GM12892 (cell line): ENCODE measurements around the gene MYO7B.

Source experiments
- DNase-seq: peaks from one replicate; pipeline ENCODE4 v3.0.0; 2011; ENCODE audit not compliant: insufficient read length
- FAIRE-seq: peaks from 2 replicates; lab custom pipeline; 2011; peaks lifted over from hg19 to GRCh38; lab: Jason Lieb, UNC
- POLR2A ChIP-seq: IDR thresholded peaks from 2 replicates; pipeline ENCODE4 v1.6.1; 2011; ENCODE audit warnings: low read depth, low read length, control low read depth
- POLR2AphosphoS5 ChIP-seq: IDR thresholded peaks from 2 replicates; pipeline ENCODE4 v1.6.1; 2011; ENCODE audit warnings: low read depth, low read length, control low read depth
- TAF1 ChIP-seq: IDR thresholded peaks from 2 replicates; pipeline ENCODE4 v1.6.1; 2011; ENCODE audit warnings: low read depth, mild to moderate bottlenecking, control low read depth, low read length, borderline replicate concordance

MYO7B gene

GRCh38 chr2:127622561-127623387 lies 87.3 kb downstream of the MYO7B start:
- DNase-seq, result peak; percentile 15
- FAIRE-seq, result no peak
- TF ChIP-seq TAF1 (no peak), POLR2AphosphoS5 (no peak), POLR2A (no peak)

- TF ChIP-seq TAF1, result no peak
- no peak for TF ChIP-seq POLR2A
- TF ChIP-seq POLR2AphosphoS5, result no peak
- DNase-seq, result peak; percentile 26
- FAIRE-seq, result no peak
Measured at GRCh38 chr2:127623388-127624319, 88.2 kb downstream of the MYO7B start.

GRCh38 chr2:127624320-127624755 lies 88.9 kb downstream of the MYO7B start:
- TF ChIP-seq TAF1 (no peak), POLR2A (no peak), POLR2AphosphoS5 (no peak)
- FAIRE-seq, result no peak

GRCh38 chr2:127624756-127625571 lies 89.5 kb downstream of the MYO7B start:
- FAIRE-seq (no peak), DNase-seq (no peak)
- TF ChIP-seq TAF1 (no peak), POLR2A (no peak), POLR2AphosphoS5 (no peak)

More at GRCh38 chr2:127624320-127624755, 88.9 kb downstream of the MYO7B start:
- no peak for DNase-seq

- no peak for FAIRE-seq
- no peak for DNase-seq
- TF ChIP-seq POLR2A (no peak), TAF1 (no peak)
Measured at GRCh38 chr2:127625572-127625951, 90.1 kb downstream of the MYO7B start.

- DNase-seq, result no peak
- FAIRE-seq, result no peak
- TF ChIP-seq POLR2AphosphoS5 (no peak), POLR2A (no peak), TAF1 (no peak)
Measured at GRCh38 chr2:127626175-127626574, 90.7 kb downstream of the MYO7B start.

- DNase-seq (no peak), FAIRE-seq (no peak)
- TF ChIP-seq POLR2A (no peak), POLR2AphosphoS5 (no peak), TAF1 (no peak)
Measured at GRCh38 chr2:127626917-127627739, 91.6 kb downstream of the MYO7B start.

- no peak for DNase-seq
- no peak for TF ChIP-seq POLR2A
- no peak for TF ChIP-seq POLR2AphosphoS5
- FAIRE-seq, result no peak
Measured at GRCh38 chr2:127627740-127628571, 92.5 kb downstream of the MYO7B start.

GRCh38 chr2:127628767-127629614 lies 93.5 kb downstream of the MYO7B start:
- no peak for FAIRE-seq
- no peak for TF ChIP-seq POLR2AphosphoS5
- no peak for TF ChIP-seq POLR2A
- TF ChIP-seq TAF1, result no peak
- no peak for DNase-seq
